Adrenal gland (tissue), 12 donors: ENCODE data around the gene SYNRG. TPM values are rescaled to one million over a fixed set of nuclear protein-coding genes. Genes with fewer than 3 reads are reported as not detected.
"Not testable (repeated sequence)": the region's sequence is repeated elsewhere in the genome, so short reads cannot be mapped to it uniquely, and the experiment has no call there.

Source experiments
- DNase-seq, 7 donors: peaks; one replicate each; pipeline ENCODE4 v3.0.0-alpha.2; 2019 to 2020
- H3K27ac ChIP-seq, 5 donors: fragments of 200-600 bp; sonication (generic) in 4 of 5; 1 replicate in 3 of 5; 2 replicates in 2 of 5; pipeline versions ENCODE4 v1.5.1 to v1.8.0; 2016 to 2020; ENCODE audit warnings: mild to moderate bottlenecking in 1 of 5
- H3K27me3 ChIP-seq: fragments of 200-600 bp; 2 replicates; pipeline ENCODE4 v1.8.0; 2021
- H3K36me3 ChIP-seq, 2 donors: fragments of 200-600 bp; replicated peaks in 1 of 2; 1 replicate in 1 of 2; 2 replicates in 1 of 2; pipeline versions ENCODE4 v1.5.1 to v1.8.0; 2018 to 2022
- H3K4me1 ChIP-seq, 2 donors: fragments of 200-600 bp; replicated peaks in 1 of 2; 1 replicate in 1 of 2; 2 replicates in 1 of 2; pipeline versions ENCODE4 v1.5.1 to v1.8.0; 2018 to 2021
- H3K4me3 ChIP-seq, 4 donors: fragments of 200-600 bp; sonication (generic) in 3 of 4; one replicate each; pipeline ENCODE4 v1.5.1; 2016 to 2018
- H3K9me3 ChIP-seq, 3 donors: fragments of 200-600 bp; sonication (generic) in 1 of 3; replicated peaks in 1 of 3; 1 replicate in 2 of 3; 2 replicates in 1 of 3; pipeline versions ENCODE4 v1.5.1 to v1.8.0; 2016 to 2021
- CTCF ChIP-seq, 6 experiments: fragments of 450-650 bp in 4 of 6; fragments of 200-600 bp in 2 of 6; sonication (generic) in 1 of 6; IDR thresholded peaks; 1 replicate in 5 of 6; 2 replicates in 1 of 6; pipeline versions ENCODE4 v1.5.1 to v1.8.0; 2016 to 2021; ENCODE audit warnings: antibody characterized with exemption in 6 of 6, mild to moderate bottlenecking in 2 of 6, moderate library complexity in 1 of 6
- POLR2A ChIP-seq, 2 donors: fragments of 450-650 bp; IDR thresholded peaks; one replicate each; pipeline ENCODE4 v1.6.1; 2017; ENCODE audit warnings: antibody characterized with exemption in 2 of 2, mild to moderate bottlenecking in 2 of 2, moderate library complexity in 1 of 2
- WGBS, 4 donors: extraction: QIAGEN DNeasy Blood & Tissue Kit in 2 of 4; methylation state at CpG; one replicate each; pipeline versions ENCODE4 v1.1.5 to v1.1.7; 2013 to 2017; 5-methylcytosine and 5-hydroxymethylcytosine counted together
- intact Hi-C, 2 donors: fragments of 100-400 bp; cut with DNase I; formaldehyde crosslinking; loops; one replicate each; pipeline versions ENCODE4 v1.14.1 to v1.15.0; 2022 to 2023
- polyA plus RNA-seq, 3 donors: library from polyadenylated mRNA; stranded (reverse); fragments of 200-250 nt in 2 of 3; fragments of 350-450 nt in 1 of 3; fragmentation: Illumina TruSeq in 1 of 3; extraction: RNeasy Lipid Tissue Mini Kit (QIAGEN cat#74804) in 1 of 3; gene quantifications; one replicate each; pipeline ENCODE4 v1.2.3, GENCODE V29; 2013 to 2014
- total RNA-seq, 9 donors: library from RNA; depleted of rRNA in 4 of 9; stranded (reverse); fragments of >200 nt in 4 of 9; fragments of 120-200 nt in 1 of 9; fragmentation: NEBNext Ultra II Directional in 1 of 9; extraction: Animal tissue kit (Norgen Biotek cat#: 25700) in 1 of 9; gene quantifications; one replicate each; pipeline versions ENCODE4 v1.1.0 to v1.2.4, GENCODE V29; 2013 to 2023
- donor health status: healthy with polysubstance abuse.
- donor health status: Bipolar disorder and iron deficiency.
- donor health status: DM: yes; HTN: yes; CAD: no.
- donor health status: DM: no; HTN: no; CAD: no.
- donor health status: DM: no; HTN: no; CAD: no.
- donor health status: DM: yes; HTN: yes; CAD: no.

Gene SYNRG
- total and polyA plus RNA-seq, 12 donors, result 8.5 to 45.7 (median 29.3) TPM

- intact Hi-C loops, result no loop called here
- TF ChIP-seq CTCF (IDR thresholded peaks at IDR 0.05) (no peak), POLR2A (IDR thresholded peaks at IDR 0.05) (no peak)
- H3K4me3 ChIP-seq, result no peak overlapping the region
- H3K27ac ChIP-seq, result no peak overlapping the region
- 91 to 98% (median 94%) methylated on average over 2 of the region's 2 CpGs for WGBS, 4 donors
- H3K4me1 ChIP-seq, result peaks cover 2 to 4% of the 10 kb centered on the region in 2 donors
- no peaks in the 10 kb centered on the region for H3K9me3 ChIP-seq
- H3K27me3 ChIP-seq, result no peaks in the 10 kb centered on the region
- peaks cover 0 to 58% of the 10 kb centered on the region in 2 donors for H3K36me3 ChIP-seq
- no peak for DNase-seq
Measured at GRCh38 chr17:37614823-37615222, 5.6 kb upstream of the SYNRG start.

- H3K4me1 ChIP-seq, result peaks cover 5 to 6% of the 10 kb centered on the region in 2 donors
- no peaks in the 10 kb centered on the region for H3K9me3 ChIP-seq
- DNase-seq, result no peak
- H3K27ac ChIP-seq, result no peak overlapping the region
- peaks cover 0 to 53% of the 10 kb centered on the region in 2 donors for H3K36me3 ChIP-seq
- 85 to 94% (median 88%) methylated on average over 5 of the region's 5 CpGs for WGBS, 4 donors
- intact Hi-C loops, result no loop called here
- no peak overlapping the region for H3K4me3 ChIP-seq
- TF ChIP-seq POLR2A (IDR thresholded peaks at IDR 0.05) (no peak), CTCF (IDR thresholded peaks at IDR 0.05) (no peak)
- H3K27me3 ChIP-seq, result no peaks in the 10 kb centered on the region
Measured at GRCh38 chr17:37614391-37614790, 5.2 kb upstream of the SYNRG start.

- H3K4me3 ChIP-seq, result no peak overlapping the region
- intact Hi-C loops, result no loop called here
- H3K4me1 ChIP-seq, result peaks cover 5 to 30% of the 10 kb centered on the region in 2 donors
- H3K27ac ChIP-seq, result no peak overlapping the region
- H3K36me3 ChIP-seq, result peaks cover 0 to 23% of the 10 kb centered on the region in 2 donors
- WGBS, 4 donors, result 80 to 100% (median 93%) methylated on average over 1 of the region's 1 CpG
- H3K27me3 ChIP-seq, result no peaks in the 10 kb centered on the region
- TF ChIP-seq POLR2A (IDR thresholded peaks at IDR 0.05) (no peak), CTCF (IDR thresholded peaks at IDR 0.05) (no peak)
- DNase-seq, result no peak
- H3K9me3 ChIP-seq, result no peaks in the 10 kb centered on the region
Measured at GRCh38 chr17:37610971-37611370, 1.8 kb upstream of the SYNRG start.

- Histone ChIP-seq H3K4me3 (peak overlapping the region in 1 of 4 donors; percentile 82), H3K36me3 (peaks cover 0 to 16% of the 10 kb centered on the region in 2 donors), H3K4me1 (peaks cover 5 to 39% of the 10 kb centered on the region in 2 donors), H3K27ac (peak overlapping the region; percentile 43 to 91 (median 79))
- WGBS, 4 donors, result 83 to 90% (median 87%) methylated on average over 5 of the region's 5 CpGs
- H3K27me3 ChIP-seq, H3K9me3 ChIP-seq, intact Hi-C loops, DNase-seq: not testable (repeated sequence)
Measured at GRCh38 chr17:37610041-37610420, 813 bp upstream of the SYNRG start.
